H1 (cell line): ENCODE measurements around the gene OGFR. TPM values are rescaled to one million over a fixed set of nuclear protein-coding genes. Genes with fewer than 3 reads are reported as not detected.

Experiments used
- BCL11A ChIP-seq, 2 experiments: IDR thresholded peaks; one replicate each; pipeline ENCODE4 v1.6.1; 2011; ENCODE audit warnings: low read depth in 2 of 2, low read length in 2 of 2, mild to moderate bottlenecking in 2 of 2
- CHD2 ChIP-seq: IDR thresholded peaks from 2 replicates; pipeline ENCODE4 v1.6.1; 2012; ENCODE audit warnings: low read length, improper control_type of control experiment
- CREB1 ChIP-seq: IDR thresholded peaks from 2 replicates; pipeline ENCODE4 v1.6.1; 2012; ENCODE audit warnings: inconsistent platforms
- EZH2 ChIP-seq: fragments of 200-600 bp; sonication (generic); IDR thresholded peaks from 2 replicates; pipeline ENCODE4 v1.7.1; 2012; ENCODE audit warnings: low read depth, mild to moderate bottlenecking, moderate library complexity, low read length, inconsistent platforms; ENCODE audit not compliant: severe bottlenecking
- FOSL1 ChIP-seq: IDR thresholded peaks from 2 replicates; pipeline ENCODE4 v1.6.1; 2011; ENCODE audit warnings: mild to moderate bottlenecking, low read depth, low read length, moderate library complexity; ENCODE audit not compliant: insufficient read depth
- GABPA ChIP-seq: IDR thresholded peaks from 2 replicates; pipeline ENCODE4 v1.6.1; 2011; ENCODE audit warnings: mild to moderate bottlenecking, low read length, moderate library complexity, borderline replicate concordance; ENCODE audit not compliant: insufficient read depth
- HDAC2 ChIP-seq, 2 experiments: fragments of 300-600 bp in 1 of 2; sonication (generic) in 1 of 2; IDR thresholded peaks; 2 replicates each; pipeline ENCODE4 v1.6.1; 2011 to 2012; ENCODE audit warnings: low read depth in 2 of 2, low read length in 2 of 2, mild to moderate bottlenecking in 2 of 2, moderate library complexity in 2 of 2, borderline replicate concordance in 1 of 2, inconsistent platforms in 1 of 2
- MAFK ChIP-seq: IDR thresholded peaks from 2 replicates; pipeline ENCODE4 v1.6.1; 2012; ENCODE audit warnings: low read depth, mild to moderate bottlenecking, improper control_type of control experiment, low read length
- PHF8 ChIP-seq: fragments of 200-600 bp; sonication (generic); conservative IDR thresholded peaks from 2 replicates; pipeline ENCODE4 v1.7.1; 2012; ENCODE audit warnings: low read depth, mild to moderate bottlenecking, inconsistent platforms, low read length, moderate library complexity
- RAD21 ChIP-seq, 2 experiments: IDR thresholded peaks in 1 of 2; conservative IDR thresholded peaks in 1 of 2; 2 replicates each; pipeline ENCODE4 v1.6.1; 2011; ENCODE audit warnings: low read depth in 2 of 2, low read length in 2 of 2, improper control_type of control experiment in 1 of 2, inconsistent platforms in 1 of 2, mild to moderate bottlenecking in 1 of 2, moderate library complexity in 1 of 2
- RBBP5 ChIP-seq: IDR thresholded peaks from 2 replicates; pipeline ENCODE4 v1.7.1; 2012; ENCODE audit warnings: low read depth, mild to moderate bottlenecking, inconsistent platforms, low read length, moderate library complexity, borderline replicate concordance
- SIRT6 ChIP-seq: IDR thresholded peaks from one replicate; pipeline ENCODE4 v1.7.1; 2012; ENCODE audit warnings: low read length, inconsistent platforms
- TBP ChIP-seq: IDR thresholded peaks from 2 replicates; pipeline ENCODE4 v1.6.1; 2011; ENCODE audit warnings: low read depth, low read length, improper control_type of control experiment
- TEAD4 ChIP-seq: IDR thresholded peaks from 2 replicates; pipeline ENCODE4 v1.6.1; 2012; ENCODE audit warnings: low read depth, low read length, inconsistent platforms, mixed read lengths
- YY1 ChIP-seq: IDR thresholded peaks from 2 replicates; pipeline ENCODE4 v1.6.1; 2011; ENCODE audit warnings: low read depth, mild to moderate bottlenecking, low read length
- polyA plus RNA-seq, 7 experiments: library from polyadenylated mRNA; depleted of rRNA in 3 of 7; stranded (reverse) in 5 of 7; unstranded in 2 of 7; fragments of >200 nt in 5 of 7; fragments of 200-250 nt in 2 of 7; gene quantifications; 1 replicate in 5 of 7; 2 replicates in 1 of 7; 4 replicates in 1 of 7; pipeline versions ENCODE4 v1.2.1 to v1.2.3, GENCODE V29; 2011 to 2013; ENCODE audit warnings: missing spikeins in 2 of 7, mixed read lengths in 2 of 7
- total RNA-seq: library from RNA; stranded (reverse); fragmentation: NEBNext Ultra II Directional; extraction: Animal tissue kit (Norgen Biotek cat#: 25700); gene quantifications from 2 replicates; pipeline ENCODE4 v1.2.1, GENCODE V29; 2021
- TF ChIP-seq, protein P1 (sequence below): IDR thresholded peaks from 2 replicates; pipeline ENCODE4 v1.6.1; 2012; ENCODE audit warnings: inconsistent platforms
- TF ChIP-seq, protein P2 (sequence below), 3 experiments: IDR thresholded peaks; 1 replicate in 2 of 3; 2 replicates in 1 of 3; pipeline versions ENCODE4 v1.5.1 to v1.6.1; 2011; ENCODE audit warnings: low read length in 3 of 3, mild to moderate bottlenecking in 3 of 3, inconsistent platforms in 2 of 3, low read depth in 1 of 3, moderate library complexity in 1 of 3; ENCODE audit not compliant: insufficient read depth in 1 of 3; ENCODE audit errors: control extremely low read depth in 1 of 3

The OGFR gene
- total and polyA plus RNA-seq, 2 of the 8 experiments (the other 6 are each of a cell fraction or from before 2014, with no cell fraction given): 13.9 to 25.1 TPM

DNA sequence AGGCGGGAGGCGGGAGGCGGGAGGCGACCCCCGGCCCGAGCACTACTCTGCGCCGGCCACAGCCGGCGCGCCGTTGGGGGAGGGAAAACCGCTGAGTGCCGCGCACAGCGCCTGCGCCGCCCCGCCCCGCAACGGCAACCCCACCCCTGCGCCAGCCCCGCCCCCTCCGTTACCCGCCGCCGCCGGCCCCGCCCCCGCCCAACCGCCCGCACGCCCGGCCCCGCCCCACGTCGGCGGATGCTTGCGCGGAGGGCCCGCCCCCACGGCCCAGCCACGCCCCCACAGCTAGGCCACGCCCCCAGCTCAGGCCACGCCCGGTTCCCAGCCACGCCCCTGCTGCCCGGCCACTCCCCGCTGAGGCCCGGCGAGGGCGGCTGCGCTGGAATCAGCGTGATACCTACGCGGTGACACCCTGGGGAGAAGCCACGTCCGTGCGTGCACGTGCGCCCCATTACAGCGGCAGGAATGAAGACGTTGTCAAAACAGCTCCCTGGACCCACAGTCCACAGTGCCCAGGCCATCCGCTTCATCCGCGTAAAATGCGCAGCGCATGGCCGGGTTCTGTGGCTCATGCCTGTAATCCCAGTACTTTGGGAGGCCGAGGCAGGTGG, 57.2 kb downstream of the OGFR start, which contains the start of gene TCFL5 (continued):
- TF ChIP-seq RBBP5 (no peak), RAD21 (IDR thresholded peaks at IDR 0.05 in 1 of 2, conservative IDR thresholded peaks at IDR 0.05 in 1 of 2; ENCODE audit: low read depth in 2 of 2, low read length in 2 of 2) (no peak), HDAC2 (IDR thresholded peaks at IDR 0.05; ENCODE audit: borderline replicate concordance in 1 of 2, low read depth in 2 of 2, low read length in 2 of 2) (0 out of 4 replicates have a peak, but pooled peaks of 1 of the 2 experiments have one; percentile 50), EZH2 (no peak), MAFK (no peak), FOSL1 (no peak), CREB1 (0 out of 2 replicates have a peak, but pooled peaks have one; percentile 19), TBP (no peak), CHD2 (no peak), BCL11A (IDR thresholded peaks at IDR 0.05; ENCODE audit: low read depth in 2 of 2, low read length in 2 of 2) (no peak), GABPA (no peak), TEAD4 (no peak), PHF8 (no peak), SIRT6 (no peak), YY1 (no peak)
- TF ChIP-seq, protein P1, sequence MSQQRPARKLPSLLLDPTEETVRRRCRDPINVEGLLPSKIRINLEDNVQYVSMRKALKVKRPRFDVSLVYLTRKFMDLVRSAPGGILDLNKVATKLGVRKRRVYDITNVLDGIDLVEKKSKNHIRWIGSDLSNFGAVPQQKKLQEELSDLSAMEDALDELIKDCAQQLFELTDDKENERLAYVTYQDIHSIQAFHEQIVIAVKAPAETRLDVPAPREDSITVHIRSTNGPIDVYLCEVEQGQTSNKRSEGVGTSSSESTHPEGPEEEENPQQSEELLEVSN: peak; percentile 74
- TF ChIP-seq, protein P2, sequence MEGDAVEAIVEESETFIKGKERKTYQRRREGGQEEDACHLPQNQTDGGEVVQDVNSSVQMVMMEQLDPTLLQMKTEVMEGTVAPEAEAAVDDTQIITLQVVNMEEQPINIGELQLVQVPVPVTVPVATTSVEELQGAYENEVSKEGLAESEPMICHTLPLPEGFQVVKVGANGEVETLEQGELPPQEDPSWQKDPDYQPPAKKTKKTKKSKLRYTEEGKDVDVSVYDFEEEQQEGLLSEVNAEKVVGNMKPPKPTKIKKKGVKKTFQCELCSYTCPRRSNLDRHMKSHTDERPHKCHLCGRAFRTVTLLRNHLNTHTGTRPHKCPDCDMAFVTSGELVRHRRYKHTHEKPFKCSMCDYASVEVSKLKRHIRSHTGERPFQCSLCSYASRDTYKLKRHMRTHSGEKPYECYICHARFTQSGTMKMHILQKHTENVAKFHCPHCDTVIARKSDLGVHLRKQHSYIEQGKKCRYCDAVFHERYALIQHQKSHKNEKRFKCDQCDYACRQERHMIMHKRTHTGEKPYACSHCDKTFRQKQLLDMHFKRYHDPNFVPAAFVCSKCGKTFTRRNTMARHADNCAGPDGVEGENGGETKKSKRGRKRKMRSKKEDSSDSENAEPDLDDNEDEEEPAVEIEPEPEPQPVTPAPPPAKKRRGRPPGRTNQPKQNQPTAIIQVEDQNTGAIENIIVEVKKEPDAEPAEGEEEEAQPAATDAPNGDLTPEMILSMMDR (IDR thresholded peaks at IDR 0.05; ENCODE audit: control extremely low read depth in 1 of 3, insufficient read depth in 1 of 3, low read depth in 1 of 3, low read length in 3 of 3): no peak
